Stimulated activated CD8-positive, alpha-beta memory T cell treated with anti-CD3 and anti-CD28 coated beads, Interleukin-15, amount 100 ng/mL, for 48 hours (primary cell): ENCODE measurements around the gene IWS1.
"Not testable (repeated sequence)": the region's sequence is repeated elsewhere in the genome, so short reads cannot be mapped to it uniquely, and the experiment has no call there.

ENCODE experiments used
- DNase-seq, 2 donors: peaks; one replicate each; pipeline ENCODE4 v3.0.0-alpha.2; 2020; ENCODE audit warnings: low read depth in 2 of 2

IWS1 gene

GRCh38 chr2:127528487-127528886, 2.2 kb upstream of the IWS1 start:
- DNase-seq = no peak

DNA sequence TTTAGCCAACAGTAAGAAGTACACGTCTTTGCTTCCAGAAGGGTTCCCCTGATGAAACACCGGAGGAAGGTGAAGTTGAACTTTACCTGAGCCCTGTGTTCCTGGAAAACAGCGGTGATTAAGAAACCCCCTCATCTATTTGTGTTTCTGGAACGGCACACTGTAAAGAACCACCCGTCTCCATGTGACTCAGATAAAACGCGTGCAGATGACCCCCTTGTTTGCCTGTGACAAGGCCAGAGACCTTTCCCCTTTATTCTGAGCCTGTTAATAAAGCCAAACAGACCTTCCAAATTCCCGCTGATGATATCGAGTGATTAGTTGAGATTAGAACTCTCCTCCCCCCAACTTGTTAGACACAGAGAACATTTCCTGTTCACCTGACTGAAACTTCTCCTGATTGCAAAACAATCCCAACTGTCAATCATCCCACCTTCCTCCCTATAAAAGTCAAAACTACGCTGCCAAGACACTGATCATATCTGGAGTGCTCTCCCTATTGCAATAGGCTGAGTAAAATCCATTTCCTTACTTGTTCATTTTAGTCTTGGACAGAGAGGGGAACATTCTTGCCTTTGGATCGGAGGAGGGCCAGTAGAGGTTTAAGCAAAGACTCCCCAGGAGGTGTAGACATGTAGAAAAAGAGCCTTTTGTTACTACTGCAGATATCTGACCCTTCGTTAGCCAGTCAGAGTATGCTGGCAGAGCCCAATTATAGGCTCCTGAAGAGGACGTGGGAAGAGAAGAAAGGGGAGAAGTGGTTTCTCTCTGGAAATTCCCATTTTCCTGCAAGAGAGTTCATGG, 914 bp upstream of the IWS1 start:
- DNase-seq = no peak

DNA sequence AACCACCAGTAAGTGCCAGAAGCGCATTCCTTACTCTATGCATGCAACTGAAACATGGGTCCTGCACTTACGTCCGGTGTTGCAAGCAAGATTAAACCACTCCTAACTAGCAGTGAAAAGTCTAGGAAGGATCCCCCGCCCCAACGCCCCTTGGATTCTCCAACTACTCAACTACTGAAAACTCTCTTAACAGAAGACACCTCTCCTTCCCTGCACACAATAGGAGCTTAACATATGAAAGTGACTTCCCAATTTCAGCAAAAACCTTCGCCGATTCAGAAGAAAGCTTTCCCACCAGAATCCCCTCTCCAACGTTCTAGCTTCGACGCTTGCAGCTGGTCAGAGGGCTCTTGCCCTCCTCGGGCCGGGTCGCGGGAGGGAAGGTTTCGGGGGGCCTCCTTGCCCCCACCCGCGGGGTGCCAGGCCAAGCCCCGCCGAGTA, 578 bp downstream of the IWS1 start:
- no peak for DNase-seq

GRCh38 chr2:127524198-127524834, 2.0 kb downstream of the IWS1 start:
- not testable (repeated sequence) for DNase-seq

DNA sequence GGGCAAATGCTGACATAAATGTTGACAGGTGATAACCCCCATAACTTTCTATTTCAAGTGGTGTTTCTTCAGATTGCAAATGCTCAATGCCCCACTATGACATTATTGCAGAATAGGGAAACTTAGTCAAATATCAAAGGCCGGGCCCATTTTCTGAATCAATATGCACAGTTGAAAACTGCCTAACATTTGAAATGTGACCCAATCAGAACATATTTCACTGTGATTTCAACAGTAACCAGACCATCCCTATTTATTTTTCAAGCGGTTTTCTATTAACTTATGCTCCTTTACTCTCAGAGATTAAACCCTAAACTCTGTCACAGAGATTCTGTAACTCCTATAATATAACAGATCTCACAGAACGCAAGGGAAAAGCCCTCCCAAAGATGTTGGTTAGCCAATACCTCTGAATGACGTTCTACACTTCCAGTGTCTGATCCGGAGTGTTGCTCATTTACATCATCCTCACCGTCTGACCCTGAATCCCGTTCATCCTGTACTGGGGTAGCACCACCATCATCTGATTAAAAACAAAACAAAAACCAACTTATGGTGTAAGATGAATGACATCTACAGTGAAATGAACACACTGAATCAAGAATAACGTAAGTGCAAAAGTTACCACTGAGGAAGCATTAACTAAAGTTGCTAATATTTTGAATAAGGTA, 2.9 kb downstream of the IWS1 start:
- DNase-seq = no peak

GRCh38 chr2:127520424-127520823, 5.9 kb downstream of the IWS1 start:
- no peak for DNase-seq

GRCh38 chr2:127517465-127517864, 8.8 kb downstream of the IWS1 start:
- DNase-seq = no peak

GRCh38 chr2:127516041-127516762, 10.1 kb downstream of the IWS1 start:
- no peak for DNase-seq

DNA sequence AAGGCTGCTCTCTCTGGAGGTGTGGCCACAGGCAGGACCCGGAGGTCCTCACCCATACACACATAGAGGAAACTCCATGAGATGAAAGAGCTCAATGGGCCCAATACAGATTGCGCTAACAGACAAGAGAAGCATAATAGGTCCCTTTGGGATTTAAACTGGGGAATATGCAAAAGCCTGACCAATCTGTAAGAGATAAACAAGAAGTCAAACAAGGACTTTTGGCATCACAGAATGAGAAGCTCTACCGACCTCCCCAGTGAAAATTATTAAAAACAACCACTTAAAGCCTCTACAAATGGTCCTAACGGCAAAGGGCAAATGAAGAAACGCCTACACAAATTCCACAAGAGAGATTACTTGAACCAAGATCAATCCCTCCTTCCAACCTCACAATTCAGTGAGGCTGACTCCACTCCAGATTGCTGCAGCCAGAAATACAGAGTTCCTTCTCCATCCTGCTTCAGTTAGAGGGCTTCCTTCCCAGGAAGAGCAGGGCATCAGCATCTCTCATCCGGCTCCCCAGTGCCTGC, 10.8 kb downstream of the IWS1 start:
- DNase-seq = no peak

GRCh38 chr2:127514485-127514884, 11.8 kb downstream of the IWS1 start:
- no peak for DNase-seq

GRCh38 chr2:127514076-127514475, 12.2 kb downstream of the IWS1 start:
- DNase-seq = no peak

DNA sequence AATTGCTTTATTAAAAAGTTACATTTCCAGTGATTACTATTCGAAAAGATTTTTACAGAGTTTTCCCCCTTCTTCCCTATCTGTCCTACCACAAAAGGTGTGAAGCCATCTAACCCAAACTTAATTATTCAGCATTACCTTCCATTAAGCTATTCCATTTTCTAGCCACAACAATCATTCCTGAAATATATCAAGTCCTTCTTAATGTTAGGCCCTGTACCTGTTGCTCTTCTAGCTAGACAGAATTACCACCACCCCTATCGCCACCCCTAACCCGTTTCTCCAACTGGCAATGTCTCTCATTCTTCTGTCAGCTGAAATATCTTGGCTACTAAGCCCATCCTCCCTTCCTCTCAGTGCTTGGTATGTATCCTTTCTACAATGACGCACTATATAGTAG, 13.9 kb downstream of the IWS1 start:
- no peak for DNase-seq

DNA sequence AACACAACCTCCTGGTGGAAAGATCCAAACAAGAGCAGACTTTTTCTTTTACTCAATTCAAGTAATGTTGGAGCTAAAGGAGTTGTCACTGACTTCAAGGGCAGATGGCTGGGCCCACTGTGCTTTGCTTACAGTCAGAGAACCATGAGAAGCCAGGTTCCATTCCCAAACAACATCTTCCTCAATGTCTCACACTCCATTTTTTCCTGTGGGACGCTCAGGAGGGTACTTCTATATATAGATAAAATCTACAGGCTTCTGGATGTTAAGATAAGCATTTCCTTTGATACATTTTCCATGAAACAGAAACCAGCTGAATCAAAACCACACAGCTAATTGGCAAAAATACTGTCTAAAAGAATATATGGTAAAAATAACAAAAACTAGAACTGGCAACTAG, 14.4 kb downstream of the IWS1 start:
- DNase-seq = no peak

GRCh38 chr2:127511090-127511695, 15.1 kb downstream of the IWS1 start:
- DNase-seq = no peak

DNA sequence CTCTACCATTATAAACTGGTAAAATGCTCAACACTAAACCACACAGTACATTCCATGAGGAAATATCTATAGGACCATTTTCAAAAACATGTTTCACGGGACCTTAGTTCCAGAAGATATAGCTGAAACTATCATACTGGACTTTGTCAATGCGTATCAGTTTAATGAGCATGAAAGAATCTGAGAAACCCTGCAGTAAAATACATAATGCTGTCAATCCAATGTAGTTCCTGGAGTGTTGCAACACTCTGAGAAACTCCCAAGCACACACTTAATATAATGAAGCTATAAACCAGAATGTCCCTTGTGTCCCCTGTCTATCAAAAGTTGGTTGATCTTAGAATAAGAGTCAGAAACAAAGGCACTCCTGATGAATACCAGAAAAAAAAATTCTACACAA, 16.2 kb downstream of the IWS1 start:
- DNase-seq = no peak

DNA sequence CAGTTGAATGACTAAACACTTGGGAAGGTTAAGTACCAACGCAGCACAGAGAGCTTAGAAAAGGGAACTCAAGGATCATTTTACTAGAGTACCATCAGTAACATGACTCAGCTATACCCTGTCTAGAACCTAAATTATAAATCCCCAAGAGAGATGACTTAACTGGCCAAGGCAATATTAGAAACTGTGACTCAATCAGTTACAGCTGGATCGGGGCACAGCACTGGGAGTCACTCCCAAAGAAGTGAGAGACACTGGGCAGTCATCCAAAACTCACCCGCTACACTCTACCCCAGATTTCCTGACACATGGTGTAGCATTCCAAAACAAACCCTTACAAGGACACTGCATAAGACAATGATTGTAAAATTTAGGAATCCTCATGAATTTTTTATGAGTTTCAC, 17.7 kb downstream of the IWS1 start:
- DNase-seq = no peak

DNA sequence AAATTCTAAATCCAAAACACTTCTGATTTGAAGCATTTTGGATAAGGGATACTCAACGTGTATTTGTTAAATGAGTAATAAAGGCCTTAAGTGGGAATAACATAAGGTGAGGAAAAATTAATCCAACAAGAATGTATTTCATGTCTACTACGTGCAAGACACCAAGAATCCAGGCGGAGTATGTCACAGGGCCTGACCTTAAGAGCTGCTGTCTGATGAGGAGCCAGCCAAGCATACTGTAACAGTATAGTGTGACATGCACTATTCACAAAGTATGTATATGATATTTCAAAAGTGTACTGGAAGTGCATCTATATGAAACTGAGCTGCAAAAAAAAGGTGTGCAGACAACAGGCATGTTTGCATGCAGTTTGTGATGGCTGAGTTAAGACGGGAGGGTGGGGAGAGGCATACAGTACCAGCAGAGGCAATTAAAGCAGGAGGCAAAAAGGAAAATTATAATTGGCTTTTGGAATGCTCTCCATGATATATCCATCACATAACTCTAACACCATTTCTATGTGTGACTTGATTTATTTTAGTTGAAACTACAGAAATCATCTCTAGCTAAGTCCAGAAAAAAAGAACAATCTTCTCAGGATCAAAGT, 18.2 kb downstream of the IWS1 start:
- no peak for DNase-seq

GRCh38 chr2:127506510-127506909, 19.8 kb downstream of the IWS1 start:
- no peak for DNase-seq

DNA sequence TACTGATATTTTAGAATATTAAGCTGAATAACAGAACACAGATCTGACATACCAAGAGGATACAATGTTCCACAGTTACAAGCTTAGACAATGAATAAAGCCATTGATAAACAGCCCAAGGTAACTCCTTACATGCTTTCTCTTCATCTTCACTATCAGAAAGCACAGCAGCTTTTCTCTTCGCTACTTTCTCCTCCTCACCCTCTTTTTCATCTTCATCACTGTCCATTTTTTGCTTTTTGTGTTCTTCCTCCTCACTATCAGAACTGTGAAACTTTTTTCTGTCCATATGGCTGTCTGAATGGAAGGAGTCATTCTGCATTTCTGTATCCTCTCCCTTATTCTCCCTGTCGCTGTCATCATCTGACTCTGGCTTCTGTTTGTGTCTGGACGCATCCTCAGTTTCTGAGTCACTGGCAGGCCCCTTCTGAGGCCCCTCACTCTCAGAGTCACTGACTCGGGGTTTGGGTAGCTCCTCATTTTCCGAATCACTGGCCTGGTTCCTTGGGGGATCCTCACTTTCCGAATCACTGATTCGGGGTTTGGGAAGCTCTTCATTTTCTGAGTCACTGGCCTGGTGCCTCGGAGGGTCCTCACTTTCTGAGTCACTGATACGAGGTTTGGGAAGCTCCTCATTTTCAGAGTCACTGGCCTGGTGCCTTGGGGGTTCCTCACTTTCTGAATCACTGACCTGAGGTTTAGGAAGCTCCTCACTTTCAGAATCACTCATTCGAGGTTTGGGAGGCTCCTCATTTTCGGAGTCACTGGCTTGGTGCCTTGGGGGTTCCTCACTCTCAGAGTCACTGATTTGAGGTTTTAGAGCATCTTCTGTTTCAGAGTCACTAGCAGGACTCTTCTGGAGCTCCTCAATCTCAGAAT, 21.5 kb downstream of the IWS1 start:
- DNase-seq = no peak

- DNase-seq = no peak
Observed at GRCh38 chr2:127503491-127503890, 22.8 kb downstream of the IWS1 start.
